Keratinocyte (primary cell): ENCODE results near the gene PGA4. TPM values are rescaled to one million over a fixed set of nuclear protein-coding genes. Genes with fewer than 3 reads are reported as not detected.

Experiments used
- DNase-seq: peaks from one replicate; pipeline ENCODE4 v3.0.0-alpha.2; 2011; ENCODE audit warnings: low read depth, missing footprints, low spot score
- FAIRE-seq: peaks from 2 replicates; lab custom pipeline; 2011; peaks lifted over from hg19 to GRCh38; lab: Jason Lieb, UNC
- H2AFZ ChIP-seq: 2 replicates; pipeline ENCODE4 v1.6.0; 2012; ENCODE audit warnings: low read length, control low read depth, inconsistent platforms; ENCODE audit not compliant: control insufficient read depth
- H3K27ac ChIP-seq: 2 replicates; pipeline ENCODE4 v1.5.1; 2011; ENCODE audit warnings: low read length; ENCODE audit not compliant: control insufficient read depth, insufficient read depth
- H3K27me3 ChIP-seq: 3 replicates; pipeline ENCODE4 v1.6.0; 2011; ENCODE audit warnings: low read length; ENCODE audit not compliant: control insufficient read depth, insufficient read depth; ENCODE audit errors: extremely low read depth
- H3K36me3 ChIP-seq, 2 experiments: 2 replicates in 1 of 2; 3 replicates in 1 of 2; pipeline ENCODE4 v1.5.1; 2011; ENCODE audit warnings: low read length in 2 of 2, mild to moderate bottlenecking in 1 of 2; ENCODE audit not compliant: control insufficient read depth in 2 of 2, insufficient read depth in 2 of 2; ENCODE audit errors: extremely low read depth in 1 of 2
- H3K4me1 ChIP-seq: 3 replicates; pipeline ENCODE4 v1.5.1; 2011; ENCODE audit warnings: low read length; ENCODE audit not compliant: control insufficient read depth, insufficient read depth; ENCODE audit errors: extremely low read depth
- H3K4me2 ChIP-seq: 3 replicates; pipeline ENCODE4 v1.6.0; 2011; ENCODE audit warnings: low read depth, low read length; ENCODE audit not compliant: control insufficient read depth, insufficient read depth; ENCODE audit errors: extremely low read depth
- H3K4me3 ChIP-seq, 3 experiments: fragments of 200-600 bp in 1 of 3; sonication (generic) in 1 of 3; 2 replicates in 2 of 3; 3 replicates in 1 of 3; pipeline ENCODE4 v1.5.1; 2011 to 2016; ENCODE audit warnings: low read length in 3 of 3, mild to moderate bottlenecking in 3 of 3, control low read depth in 2 of 3, inconsistent platforms in 1 of 3, low read depth in 1 of 3, mixed read lengths in 1 of 3, mixed run types in 1 of 3, moderate library complexity in 1 of 3; ENCODE audit not compliant: control insufficient read depth in 2 of 3, insufficient read depth in 2 of 3; ENCODE audit errors: extremely low read depth in 1 of 3
- H3K79me2 ChIP-seq: 2 replicates; pipeline ENCODE4 v1.6.0; 2012; ENCODE audit warnings: low read length; ENCODE audit not compliant: control insufficient read depth, insufficient read depth
- H3K9ac ChIP-seq: 3 replicates; pipeline ENCODE4 v1.6.0; 2011; ENCODE audit warnings: low read length; ENCODE audit not compliant: control insufficient read depth, insufficient read depth; ENCODE audit errors: extremely low read depth
- H3K9me1 ChIP-seq: 3 replicates; pipeline ENCODE4 v1.6.0; 2011; ENCODE audit warnings: low read length; ENCODE audit not compliant: control insufficient read depth, insufficient read depth; ENCODE audit errors: extremely low read depth
- H3K9me3 ChIP-seq: 2 replicates; pipeline ENCODE4 v1.5.1; 2012; ENCODE audit warnings: low read depth, low read length; ENCODE audit not compliant: control insufficient read depth
- H4K20me1 ChIP-seq: 3 replicates; pipeline ENCODE4 v1.6.0; 2011; ENCODE audit warnings: low read length; ENCODE audit not compliant: control insufficient read depth, insufficient read depth; ENCODE audit errors: extremely low read depth
- EZH2 ChIP-seq: IDR thresholded peaks from one replicate; pipeline ENCODE4 v1.6.1; 2012; ENCODE audit warnings: inconsistent platforms, mild to moderate bottlenecking, low read length, moderate library complexity
- dilution Hi-C: fragments of 300-500 bp; cut with MboI; formaldehyde crosslinking; loops from one replicate; pipeline ENCODE4 v1.7.0; 2020; ENCODE audit warnings: low sequenced_read_pairs; ENCODE audit not compliant: extremely low pct_ligation_motif_present
- polyA plus RNA-seq, 5 experiments: library from polyadenylated mRNA; depleted of rRNA in 3 of 5; stranded (reverse) in 3 of 5; stranded (forward) in 1 of 5; unstranded in 1 of 5; fragments of >200 nt; gene quantifications; 1 replicate in 1 of 5; 2 replicates in 3 of 5; 3 replicates in 1 of 5; pipeline versions ENCODE4 v1.2.1 to v1.2.3, GENCODE V29; 2011 to 2012; ENCODE audit warnings: missing spikeins in 2 of 5, low read depth in 1 of 5, low replicate concordance in 1 of 5
- TF ChIP-seq, protein P1 (sequence below), 3 experiments: IDR thresholded peaks in 1 of 3; conservative IDR thresholded peaks in 1 of 3; optimal IDR thresholded peaks in 1 of 3; 2 replicates in 2 of 3; 3 replicates in 1 of 3; pipeline versions ENCODE3 to v1.5.1; 2011; ENCODE audit warnings: low read length in 3 of 3, mild to moderate bottlenecking in 3 of 3, moderate library complexity in 2 of 3, control low read depth in 1 of 3, inconsistent platforms in 1 of 3; ENCODE audit not compliant: insufficient read depth in 2 of 3; ENCODE audit errors: extremely low read depth in 1 of 3

Gene PGA4
- polyA plus RNA-seq, 1 donor (not counting 4 experiments of a cell fraction or from before 2014, with no cell fraction given), result not detected

DNA sequence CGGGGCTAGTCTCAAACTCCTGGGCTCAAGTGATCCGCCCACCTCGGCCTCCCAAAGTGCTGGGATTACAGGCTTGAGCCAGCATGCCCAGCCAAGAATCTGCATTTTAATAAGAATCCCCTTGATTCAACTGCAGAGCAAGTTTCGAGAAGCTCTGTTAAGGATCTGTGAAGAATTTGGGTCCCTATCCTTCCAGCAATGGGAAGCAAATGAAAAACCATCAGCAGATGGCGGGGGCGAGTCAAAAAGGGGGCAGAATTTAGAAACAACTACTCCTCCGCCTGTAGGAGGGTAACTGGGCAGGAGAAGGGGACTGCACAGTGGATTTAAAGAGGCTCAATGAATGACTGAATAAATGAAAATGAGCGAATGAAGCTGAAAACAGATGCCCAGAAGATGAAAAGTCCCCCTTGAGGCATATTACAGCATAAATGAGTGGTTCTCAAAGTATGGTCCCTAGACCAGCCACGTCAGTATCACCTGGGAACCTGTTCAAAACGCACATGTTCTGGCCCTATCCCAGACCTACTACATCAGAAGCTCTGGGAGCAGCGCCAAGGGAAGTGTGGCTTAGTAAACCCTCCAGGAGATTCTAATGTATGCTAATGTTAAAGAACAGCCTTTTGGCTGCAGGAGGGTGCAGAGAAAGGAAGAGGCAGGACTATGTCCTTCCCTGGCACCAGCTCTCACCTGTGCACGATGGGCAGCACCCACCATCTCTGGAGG lies 58.0 kb downstream of the PGA4 start:
- peak overlapping the region; percentile 68 for H3K9ac ChIP-seq
- peaks cover 0 to 1% of the 10 kb centered on the region in 2 experiments for H3K36me3 ChIP-seq
- H3K27ac ChIP-seq, result peak overlapping the region; percentile 88
- dilution Hi-C loops, result no loop called here
- H4K20me1 ChIP-seq, result no peaks in the 10 kb centered on the region
- H3K9me3 ChIP-seq, result no peaks in the 10 kb centered on the region
- FAIRE-seq (peak; percentile 95), DNase-seq (peak; percentile 94)
- no peaks in the 10 kb centered on the region for H3K27me3 ChIP-seq
- TF ChIP-seq, protein P1, sequence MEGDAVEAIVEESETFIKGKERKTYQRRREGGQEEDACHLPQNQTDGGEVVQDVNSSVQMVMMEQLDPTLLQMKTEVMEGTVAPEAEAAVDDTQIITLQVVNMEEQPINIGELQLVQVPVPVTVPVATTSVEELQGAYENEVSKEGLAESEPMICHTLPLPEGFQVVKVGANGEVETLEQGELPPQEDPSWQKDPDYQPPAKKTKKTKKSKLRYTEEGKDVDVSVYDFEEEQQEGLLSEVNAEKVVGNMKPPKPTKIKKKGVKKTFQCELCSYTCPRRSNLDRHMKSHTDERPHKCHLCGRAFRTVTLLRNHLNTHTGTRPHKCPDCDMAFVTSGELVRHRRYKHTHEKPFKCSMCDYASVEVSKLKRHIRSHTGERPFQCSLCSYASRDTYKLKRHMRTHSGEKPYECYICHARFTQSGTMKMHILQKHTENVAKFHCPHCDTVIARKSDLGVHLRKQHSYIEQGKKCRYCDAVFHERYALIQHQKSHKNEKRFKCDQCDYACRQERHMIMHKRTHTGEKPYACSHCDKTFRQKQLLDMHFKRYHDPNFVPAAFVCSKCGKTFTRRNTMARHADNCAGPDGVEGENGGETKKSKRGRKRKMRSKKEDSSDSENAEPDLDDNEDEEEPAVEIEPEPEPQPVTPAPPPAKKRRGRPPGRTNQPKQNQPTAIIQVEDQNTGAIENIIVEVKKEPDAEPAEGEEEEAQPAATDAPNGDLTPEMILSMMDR (optimal IDR thresholded peaks at IDR 0.05 in 1 of 3, IDR thresholded peaks at IDR 0.05 in 1 of 3, conservative IDR thresholded peaks at IDR 0.05 in 1 of 3; ENCODE audit: extremely low read depth in 1 of 3, insufficient read depth in 2 of 3, low read length in 3 of 3), result peak; percentile 15 to 23 (median 19)
- TF ChIP-seq EZH2, result no peak
- peak overlapping the region in 2 of 3 experiments; percentile 34 to 46 for H3K4me3 ChIP-seq
- H3K9me1 ChIP-seq, result no peaks in the 10 kb centered on the region
- H3K4me1 ChIP-seq, result peaks cover 37% of the 10 kb centered on the region
- peak overlapping the region; percentile 49 for H2AFZ ChIP-seq
- H3K79me2 ChIP-seq, result no peaks in the 10 kb centered on the region
- peak overlapping the region; percentile 88 for H3K4me2 ChIP-seq

DNA sequence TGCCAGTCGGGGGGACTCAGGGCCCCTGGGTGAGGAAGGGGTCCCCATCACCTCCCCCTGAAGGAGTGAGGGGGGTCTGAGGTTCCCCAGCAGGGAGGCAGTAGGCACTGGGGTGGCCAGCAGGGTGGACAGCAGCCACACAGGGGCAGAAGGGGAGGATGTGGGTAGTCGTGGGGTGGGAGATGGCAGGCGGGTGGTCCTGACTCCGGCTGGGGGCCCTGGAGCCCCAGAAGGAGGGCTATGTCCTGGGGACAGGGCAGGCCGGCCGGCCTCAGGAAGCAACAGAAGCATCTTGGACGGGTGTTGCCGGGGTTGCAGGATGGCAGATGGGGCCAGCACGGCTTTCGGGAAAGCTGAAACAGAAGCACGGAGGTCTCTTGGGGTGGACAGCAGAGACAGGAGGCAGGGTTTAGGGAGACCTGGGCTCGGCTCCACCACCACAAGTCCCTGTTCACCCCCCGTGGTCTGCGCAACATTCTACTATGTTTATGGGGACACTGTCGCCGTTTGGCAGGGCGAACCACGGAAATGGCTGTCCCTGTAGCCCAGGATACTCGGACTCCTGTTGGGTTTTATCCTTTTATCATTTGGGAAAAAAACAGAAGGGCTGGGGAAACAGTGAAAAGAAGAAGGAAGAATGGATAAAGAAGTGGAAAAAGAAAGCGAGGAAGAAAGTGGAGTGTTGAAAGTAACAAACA lies 58.9 kb downstream of the PGA4 start:
- dilution Hi-C loops, result no loop called here
- Histone ChIP-seq H3K4me2 (peak overlapping the region; percentile 88), H3K9ac (peak overlapping the region; percentile 68), H3K79me2 (no peaks in the 10 kb centered on the region), H2AFZ (no peak overlapping the region), H3K9me1 (no peaks in the 10 kb centered on the region), H3K4me3 (peak overlapping the region in 2 of 3 experiments; percentile 1 to 59), H3K9me3 (no peaks in the 10 kb centered on the region), H3K4me1 (peaks cover 37% of the 10 kb centered on the region), H3K36me3 (no peaks in the 10 kb centered on the region), H3K27ac (no peak overlapping the region), H4K20me1 (no peaks in the 10 kb centered on the region), H3K27me3 (no peaks in the 10 kb centered on the region)
- FAIRE-seq (no peak), DNase-seq (no peak)
- TF ChIP-seq, protein P1 (optimal IDR thresholded peaks at IDR 0.05 in 1 of 3, IDR thresholded peaks at IDR 0.05 in 1 of 3, conservative IDR thresholded peaks at IDR 0.05 in 1 of 3; ENCODE audit: extremely low read depth in 1 of 3, insufficient read depth in 2 of 3, low read length in 3 of 3), result no peak

Other genes with a start within 250 kb of the PGA4 start
- gene CD5, start 119.9 kb upstream of the PGA4 start, polyA plus RNA-seq, result not detected in 3 replicates
- gene VPS37C, start 60.9 kb upstream of the PGA4 start, polyA plus RNA-seq, result 5.7 to 9.5 TPM (median 8.0 TPM) in 3 replicates
- not detected in 3 replicates for gene PGA3, start 18.8 kb upstream of the PGA4 start, polyA plus RNA-seq
- not detected in 3 replicates for gene PGA5, start 18.8 kb downstream of the PGA4 start, polyA plus RNA-seq
- 0.14 to 0.82 TPM (median 0.30 TPM) in 3 replicates for gene VWCE, start 73.0 kb downstream of the PGA4 start, polyA plus RNA-seq
- gene DDB1, start 110.8 kb downstream of the PGA4 start, polyA plus RNA-seq, result 187 to 236 TPM (median 212 TPM) in 3 replicates
- 15.4 to 23.1 TPM (median 18.3 TPM) in 3 replicates for gene TKFC, start 110.9 kb downstream of the PGA4 start, polyA plus RNA-seq
- gene CYB561A3, start 139.5 kb downstream of the PGA4 start, polyA plus RNA-seq, result 42.3 to 124 TPM (median 62.3 TPM) in 3 replicates
- gene TMEM138, start 140.0 kb downstream of the PGA4 start, polyA plus RNA-seq, result 66.1 to 118 TPM (median 85.4 TPM) in 3 replicates
- 14.4 to 22.4 TPM (median 17.2 TPM) in 3 replicates for gene TMEM216, start 170.2 kb downstream of the PGA4 start, polyA plus RNA-seq
- 24.6 to 60.6 TPM (median 34.5 TPM) in 3 replicates for gene CPSF7, start 207.6 kb downstream of the PGA4 start, polyA plus RNA-seq
- gene SDHAF2, start 207.8 kb downstream of the PGA4 start, polyA plus RNA-seq, result 55.1 to 71.3 TPM (median 56.4 TPM) in 3 replicates